ENCODE measurements around the gene ALDH3B2. TPM values are rescaled to one million over a fixed set of nuclear protein-coding genes. Genes with fewer than 3 reads are reported as not detected.

Gene ALDH3B2
- total and polyA plus RNA-seq, 4 donors: 1.1 to 4.8 (median 2.5) TPM

GRCh38 chr11:67648796-67649613, 25.4 kb downstream of the ALDH3B2 start:
- no peak overlapping the region for H3K27ac ChIP-seq (ENCODE audit: low read depth in 1 of 2, low read length in 1 of 2)
- H3K9ac ChIP-seq (ENCODE audit: insufficient read depth in 1 of 2, low read length in 2 of 2): no peak overlapping the region
- DNase-seq (no peak), ATAC-seq (ENCODE audit: insufficient read depth, low FRiP score) (no peak)
- H3K4me3 ChIP-seq: no peak overlapping the region
- WGBS, 2 donors: 28 to 57% methylated on average over 12 of the region's 12 CpGs
- H3K36me3 ChIP-seq (ENCODE audit: control insufficient read depth in 4 of 4, insufficient read depth in 4 of 4, low read length in 4 of 4): no peaks in the 10 kb centered on the region
- peaks cover 0 to 4% (median 0%) of the 10 kb centered on the region in 3 donors for H3K27me3 ChIP-seq (ENCODE audit: control insufficient read depth in 3 of 3, insufficient read depth in 3 of 3, low read length in 2 of 3)
- no peak for TF ChIP-seq CTCF (IDR thresholded peaks at IDR 0.05; ENCODE audit: control extremely low read depth, extremely low read depth)
- peaks cover 0 to 6% (median 0%) of the 10 kb centered on the region in 4 donors for H3K9me3 ChIP-seq (ENCODE audit: control insufficient read depth in 4 of 4, insufficient read depth in 3 of 4, low read length in 3 of 4)
- peaks cover 0 to 4% (median 0%) of the 10 kb centered on the region in 5 donors for H3K4me1 ChIP-seq (ENCODE audit: control insufficient read depth in 5 of 5, insufficient read depth in 5 of 5, low read length in 5 of 5)

GRCh38 chr11:67648140-67648795, 26.2 kb downstream of the ALDH3B2 start:
- Histone ChIP-seq H3K9ac (ENCODE audit: insufficient read depth in 1 of 2, low read length in 2 of 2) (no peak overlapping the region), H3K4me3 (no peak overlapping the region), H3K27me3 (ENCODE audit: control insufficient read depth in 3 of 3, insufficient read depth in 3 of 3, low read length in 2 of 3) (peaks cover 0 to 4% (median 0%) of the 10 kb centered on the region in 3 donors), H3K9me3 (ENCODE audit: control insufficient read depth in 4 of 4, insufficient read depth in 3 of 4, low read length in 3 of 4) (peaks cover 0 to 7% (median 0%) of the 10 kb centered on the region in 4 donors), H3K4me1 (ENCODE audit: control insufficient read depth in 5 of 5, insufficient read depth in 5 of 5, low read length in 5 of 5) (peaks cover 0 to 4% (median 0%) of the 10 kb centered on the region in 5 donors), H3K27ac (ENCODE audit: low read depth in 1 of 2, low read length in 1 of 2) (no peak overlapping the region), H3K36me3 (ENCODE audit: control insufficient read depth in 4 of 4, insufficient read depth in 4 of 4, low read length in 4 of 4) (no peaks in the 10 kb centered on the region)
- WGBS, 2 donors: 39 to 57% methylated on average over 11 to 12 of the region's 12 CpGs
- ATAC-seq (ENCODE audit: insufficient read depth, low FRiP score): no peak
- no peak for TF ChIP-seq CTCF (IDR thresholded peaks at IDR 0.05; ENCODE audit: control extremely low read depth, extremely low read depth)
- peak in 1 of 3 donors; percentile 43 for DNase-seq

GRCh38 chr11:67647471-67647870, 27.0 kb downstream of the ALDH3B2 start:
- ATAC-seq (ENCODE audit: insufficient read depth, low FRiP score) (no peak), DNase-seq (no peak)
- TF ChIP-seq CTCF (IDR thresholded peaks at IDR 0.05; ENCODE audit: control extremely low read depth, extremely low read depth): no peak
- Histone ChIP-seq H3K9me3 (ENCODE audit: control insufficient read depth in 4 of 4, insufficient read depth in 3 of 4, low read length in 3 of 4) (peaks cover 0 to 7% (median 0%) of the 10 kb centered on the region in 4 donors), H3K9ac (ENCODE audit: insufficient read depth in 1 of 2, low read length in 2 of 2) (no peak overlapping the region), H3K27me3 (ENCODE audit: control insufficient read depth in 3 of 3, insufficient read depth in 3 of 3, low read length in 2 of 3) (peaks cover 0 to 4% (median 0%) of the 10 kb centered on the region in 3 donors), H3K4me1 (ENCODE audit: control insufficient read depth in 5 of 5, insufficient read depth in 5 of 5, low read length in 5 of 5) (peaks cover 0 to 4% (median 0%) of the 10 kb centered on the region in 5 donors), H3K4me3 (no peak overlapping the region), H3K36me3 (ENCODE audit: control insufficient read depth in 4 of 4, insufficient read depth in 4 of 4, low read length in 4 of 4) (no peaks in the 10 kb centered on the region), H3K27ac (ENCODE audit: low read depth in 1 of 2, low read length in 1 of 2) (no peak overlapping the region)
- 45 to 63% methylated on average over 15 of the region's 15 CpGs for WGBS, 2 donors
